ENCODE measurements around the gene CARMIL3. TPM values are rescaled to one million over a fixed set of nuclear protein-coding genes. Genes with fewer than 3 reads are reported as not detected.

Gene CARMIL3
- total RNA-seq, 1 donor from 2014 or later, result 0.95 TPM

GRCh38 chr14:24115422-24116127 is 63.8 kb downstream of the CARMIL3 start:
- peak overlapping the region; percentile 97 for H3K27ac ChIP-seq
- TF ChIP-seq, protein P1, sequence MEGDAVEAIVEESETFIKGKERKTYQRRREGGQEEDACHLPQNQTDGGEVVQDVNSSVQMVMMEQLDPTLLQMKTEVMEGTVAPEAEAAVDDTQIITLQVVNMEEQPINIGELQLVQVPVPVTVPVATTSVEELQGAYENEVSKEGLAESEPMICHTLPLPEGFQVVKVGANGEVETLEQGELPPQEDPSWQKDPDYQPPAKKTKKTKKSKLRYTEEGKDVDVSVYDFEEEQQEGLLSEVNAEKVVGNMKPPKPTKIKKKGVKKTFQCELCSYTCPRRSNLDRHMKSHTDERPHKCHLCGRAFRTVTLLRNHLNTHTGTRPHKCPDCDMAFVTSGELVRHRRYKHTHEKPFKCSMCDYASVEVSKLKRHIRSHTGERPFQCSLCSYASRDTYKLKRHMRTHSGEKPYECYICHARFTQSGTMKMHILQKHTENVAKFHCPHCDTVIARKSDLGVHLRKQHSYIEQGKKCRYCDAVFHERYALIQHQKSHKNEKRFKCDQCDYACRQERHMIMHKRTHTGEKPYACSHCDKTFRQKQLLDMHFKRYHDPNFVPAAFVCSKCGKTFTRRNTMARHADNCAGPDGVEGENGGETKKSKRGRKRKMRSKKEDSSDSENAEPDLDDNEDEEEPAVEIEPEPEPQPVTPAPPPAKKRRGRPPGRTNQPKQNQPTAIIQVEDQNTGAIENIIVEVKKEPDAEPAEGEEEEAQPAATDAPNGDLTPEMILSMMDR (IDR thresholded peaks at IDR 0.05), result no peak
- intact Hi-C loops (cut with DNase I), result no loop called here

DNA sequence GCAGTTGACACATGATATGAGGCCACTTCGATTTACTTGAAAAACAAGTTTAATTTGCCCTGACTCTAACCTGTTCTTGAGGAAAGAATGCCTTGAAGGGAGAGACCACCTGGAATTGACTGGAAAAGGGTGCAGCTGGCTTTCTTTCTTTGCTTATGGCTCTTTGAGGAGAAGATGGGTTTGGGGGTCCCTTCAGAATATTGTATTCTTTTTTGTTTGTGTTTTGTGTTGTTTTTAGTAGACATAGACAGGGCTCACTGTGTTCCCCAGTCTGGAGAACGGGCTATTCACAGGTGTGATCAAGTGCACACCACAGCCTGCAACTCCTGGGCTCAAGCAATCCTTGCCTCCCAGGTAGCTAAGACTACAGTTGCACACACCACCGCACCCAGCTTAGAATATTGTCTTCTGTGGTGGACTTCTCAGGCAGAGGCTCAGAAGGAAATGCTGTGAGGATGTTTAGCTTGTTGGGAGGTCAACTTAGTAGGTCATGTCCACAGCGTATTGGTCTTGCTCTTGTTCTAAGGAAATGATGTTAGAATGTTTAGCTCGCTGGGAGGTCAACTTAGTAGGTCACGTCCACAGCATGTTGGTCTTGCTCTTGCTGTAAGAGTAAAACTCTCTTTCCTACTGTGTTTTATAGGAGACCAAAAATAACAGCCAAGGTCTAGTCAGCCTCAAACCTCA is 64.5 kb downstream of the CARMIL3 start:
- DNase-seq, result no peak
- Histone ChIP-seq H3K27ac (no peak overlapping the region), H3K4me3 (peak overlapping the region; percentile 77)

More at GRCh38 chr14:24115422-24116127, 63.8 kb downstream of the CARMIL3 start:
- Histone ChIP-seq H3K4me3 (peak overlapping the region; percentile 77), H3K36me3 (peaks cover 41% of the 10 kb centered on the region), H3K4me1 (peaks cover 25% of the 10 kb centered on the region), H3K27me3 (ENCODE audit: low read depth) (no peaks in the 10 kb centered on the region), H3K9me3 (no peaks in the 10 kb centered on the region)
- no peak for ATAC-seq
- no peak for DNase-seq

DNA sequence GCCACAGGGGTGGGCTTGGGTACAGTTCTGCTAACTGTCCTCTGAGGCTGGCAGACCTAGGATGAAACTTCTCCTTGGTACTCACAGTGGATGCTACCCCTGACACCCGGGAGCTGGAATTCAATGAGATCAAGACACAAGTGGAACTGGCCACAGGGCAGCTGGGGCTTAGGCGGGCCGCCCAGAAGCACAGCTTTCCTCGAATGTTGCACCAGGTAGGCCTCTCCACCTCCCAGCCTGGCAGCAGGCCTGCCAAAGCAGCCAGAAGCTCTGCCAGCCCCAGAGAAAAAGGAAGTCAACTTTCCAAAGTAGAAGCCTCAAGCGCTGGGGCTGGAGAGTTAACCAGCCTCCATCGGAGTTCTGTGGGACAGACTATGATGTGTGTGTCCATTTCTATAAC is 65.4 kb downstream of the CARMIL3 start:
- ATAC-seq, result no peak
- intact Hi-C loops (cut with DNase I), result no loop called here
- Histone ChIP-seq H3K27ac (no peak overlapping the region), H3K27me3 (ENCODE audit: low read depth) (no peaks in the 10 kb centered on the region), H3K36me3 (peaks cover 57% of the 10 kb centered on the region), H3K4me3 (no peak overlapping the region), H3K4me1 (peaks cover 23% of the 10 kb centered on the region), H3K9me3 (no peaks in the 10 kb centered on the region)
- TF ChIP-seq, protein P1 (IDR thresholded peaks at IDR 0.05), result no peak
- DNase-seq, result no peak

More for the DNA sequence above, 64.5 kb downstream of the CARMIL3 start:
- Histone ChIP-seq H3K36me3 (peaks cover 48% of the 10 kb centered on the region), H3K9me3 (no peaks in the 10 kb centered on the region), H3K4me1 (peaks cover 23% of the 10 kb centered on the region), H3K27me3 (ENCODE audit: low read depth) (no peaks in the 10 kb centered on the region)
- ATAC-seq, result no peak
- TF ChIP-seq, protein P1 (IDR thresholded peaks at IDR 0.05), result no peak
- intact Hi-C loops (cut with DNase I), result no loop called here

Other genes starting within 250 kb of the CARMIL3 start
- gene DHRS4, start 98.2 kb upstream of the CARMIL3 start, total RNA-seq, result 35.4 TPM
- 19.4 TPM for gene DHRS4L2, start 63.1 kb upstream of the CARMIL3 start, total RNA-seq
- gene CPNE6, start 19.6 kb downstream of the CARMIL3 start, total RNA-seq, result not detected
- gene PCK2, start 42.3 kb downstream of the CARMIL3 start, total RNA-seq, result 42.8 TPM
- gene DCAF11, start 62.8 kb downstream of the CARMIL3 start, total RNA-seq, result 64.9 TPM
- 2.0 TPM for gene NRL, start 62.9 kb downstream of the CARMIL3 start, total RNA-seq
- gene FITM1, start 78.7 kb downstream of the CARMIL3 start, total RNA-seq, result 0.97 TPM
- gene PSME1, start 84.2 kb downstream of the CARMIL3 start, total RNA-seq, result 198 TPM
- 9.3 TPM for gene EMC9, start 89.6 kb downstream of the CARMIL3 start, total RNA-seq
- 144 TPM for gene PSME2, start 94.6 kb downstream of the CARMIL3 start, total RNA-seq
- 67.3 TPM for gene RNF31, start 95.5 kb downstream of the CARMIL3 start, total RNA-seq
- gene IRF9, start 109.3 kb downstream of the CARMIL3 start, total RNA-seq, result 158 TPM
- 18.4 TPM for gene REC8, start 120.1 kb downstream of the CARMIL3 start, total RNA-seq
- 18.3 TPM for gene IPO4, start 136.8 kb downstream of the CARMIL3 start, total RNA-seq
- 48.9 TPM for gene TM9SF1, start 143.4 kb downstream of the CARMIL3 start, total RNA-seq
- 0.74 TPM for gene TSSK4, start 153.7 kb downstream of the CARMIL3 start, total RNA-seq
- 41.9 TPM for gene CHMP4A, start 161.5 kb downstream of the CARMIL3 start, total RNA-seq
- gene MDP1, start 164.1 kb downstream of the CARMIL3 start, total RNA-seq, result 13.3 TPM
- 132 TPM for gene NEDD8, start 180.4 kb downstream of the CARMIL3 start, total RNA-seq
- 72.3 TPM for gene GMPR2, start 180.9 kb downstream of the CARMIL3 start, total RNA-seq
- gene TINF2, start 190.6 kb downstream of the CARMIL3 start, total RNA-seq, result 85.7 TPM
- 5.9 TPM for gene TGM1, start 211.2 kb downstream of the CARMIL3 start, total RNA-seq
- 50.4 TPM for gene RABGGTA, start 219.6 kb downstream of the CARMIL3 start, total RNA-seq
- gene DHRS1, start 247.8 kb downstream of the CARMIL3 start, total RNA-seq, result 22.7 TPM
- 22.0 TPM for gene NOP9, start 247.8 kb downstream of the CARMIL3 start, total RNA-seq

Data from lower lobe of right lung (tissue), 2 donors.